IPS DF 6.9 (cell line): Measurements from ENCODE around the gene IQUB.

Experiments used
- DNase-seq: peaks from one replicate; pipeline ENCODE4 v3.0.0-alpha.2; 2013; ENCODE audit warnings: low read depth, low spot score
- H3K27ac ChIP-seq: one replicate; pipeline ENCODE4 v1.5.1; 2013; ENCODE audit warnings: low read length, control low read depth
- H3K27me3 ChIP-seq: 2 replicates; pipeline ENCODE4 v1.6.1; 2013; ENCODE audit warnings: mild to moderate bottlenecking, low read length; ENCODE audit not compliant: control insufficient read depth, insufficient read depth
- H3K36me3 ChIP-seq: 2 replicates; pipeline ENCODE4 v1.6.1; 2013; ENCODE audit warnings: low read length; ENCODE audit not compliant: control insufficient read depth, insufficient read depth
- H3K4me1 ChIP-seq: 2 replicates; pipeline ENCODE4 v1.6.1; 2013; ENCODE audit warnings: low read length; ENCODE audit not compliant: control insufficient read depth, insufficient read depth
- H3K4me3 ChIP-seq: 2 replicates; pipeline ENCODE4 v1.5.1; 2013; ENCODE audit warnings: mild to moderate bottlenecking, low read length
- H3K9me3 ChIP-seq: 2 replicates; pipeline ENCODE4 v1.6.1; 2013; ENCODE audit warnings: low read length, inconsistent platforms; ENCODE audit not compliant: control insufficient read depth, insufficient read depth
- WGBS: extraction: QIAGEN DNeasy Blood & Tissue Kit; methylation state at CpG from one replicate; pipeline ENCODE4 v1.1.7; 2013; ENCODE audit warnings: mixed read lengths, missing lambda C conversion rate; ENCODE audit not compliant: insufficient read length, insufficient coverage; 5-methylcytosine and 5-hydroxymethylcytosine counted together

The IQUB gene

DNA sequence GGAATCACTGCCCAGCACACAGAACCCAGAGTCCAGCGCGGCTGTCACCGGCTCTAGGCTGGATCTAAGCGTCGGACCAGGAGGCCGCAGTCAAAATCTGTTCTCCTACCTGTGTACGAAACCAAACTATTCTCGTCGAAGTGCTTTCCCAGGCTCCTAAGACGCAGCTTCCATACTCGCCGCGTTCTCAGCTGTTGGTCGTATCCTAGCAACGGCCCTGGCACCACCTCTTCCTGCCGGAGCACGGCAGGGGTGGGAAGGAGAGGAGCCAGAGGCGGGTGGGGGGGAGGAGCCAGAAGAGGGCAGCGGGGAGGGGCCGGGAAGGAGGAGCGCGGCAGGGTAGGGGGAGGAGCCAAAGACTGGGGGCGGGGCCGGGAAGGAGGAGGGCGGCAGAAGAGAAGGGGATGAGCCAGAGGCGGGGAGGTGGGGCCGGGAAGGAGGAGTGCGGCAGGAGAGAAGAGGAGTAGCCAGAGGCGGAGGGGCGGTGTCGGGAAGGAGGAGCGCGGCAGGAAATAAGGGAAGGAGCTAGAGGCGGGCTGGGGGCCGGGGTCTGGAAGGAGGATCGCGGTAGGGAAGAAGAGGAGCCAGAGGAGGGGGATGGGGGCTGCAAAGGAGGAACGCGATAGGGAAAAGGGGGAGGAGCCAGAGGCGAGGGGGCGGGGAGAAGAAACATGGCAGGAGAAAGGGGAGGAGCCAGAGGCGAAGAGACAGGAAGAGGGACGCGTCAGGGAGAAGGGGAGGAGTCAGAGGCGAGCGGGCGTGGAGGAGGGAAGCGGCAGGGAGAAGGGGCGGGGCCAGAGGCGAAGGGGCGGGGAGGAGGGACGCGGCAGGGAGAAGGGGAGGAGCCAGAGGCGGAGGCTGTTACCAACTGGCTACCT is at the start of gene IQUB:
IQUB (minus strand) TSS at position 213 of the 878 bp plus-strand sequence. CDS start 22,255 bp downstream, outside the sequence.
- no CpG with 5 or more reads among the region's 54 CpGs for WGBS

DNA sequence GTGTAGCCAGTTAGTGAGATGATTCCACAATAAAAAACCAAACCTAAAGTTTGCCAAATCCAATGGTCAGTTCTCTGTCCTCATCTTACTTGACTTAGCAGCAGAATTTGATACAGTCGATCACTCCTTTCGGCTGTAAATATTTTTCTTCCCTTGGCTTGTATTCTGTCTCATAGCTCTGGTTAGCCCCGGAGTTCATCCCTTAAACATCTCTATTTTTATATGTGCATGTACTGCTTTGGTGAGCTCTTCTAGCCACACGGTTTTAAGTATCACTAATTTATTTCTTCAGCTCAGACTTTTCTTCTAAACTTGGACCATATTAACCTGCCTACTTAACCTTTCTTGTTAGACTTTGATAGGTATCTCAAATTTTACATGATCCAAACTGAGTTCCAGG is 49.4 kb upstream of the IQUB start:
- H3K4me1 ChIP-seq: no peaks in the 10 kb centered on the region; the same call in 1 of the 2 replicates
- no peak for DNase-seq
- no peaks in the 10 kb centered on the region for H3K36me3 ChIP-seq
- no peak overlapping the region for H3K27ac ChIP-seq
- H3K4me3 ChIP-seq: no peak overlapping the region
- no peaks in the 10 kb centered on the region for H3K27me3 ChIP-seq
- H3K9me3 ChIP-seq: no peaks in the 10 kb centered on the region
- WGBS: no CpG with 5 or more reads among the region's 4 CpGs

More for the DNA sequence above, at the start of gene IQUB:
- DNase-seq: peak; percentile 92
- H3K4me1 ChIP-seq: no peaks in the 10 kb centered on the region; the same call in 1 of the 2 replicates
- no peaks in the 10 kb centered on the region for H3K36me3 ChIP-seq
- peak within 1 kb of the TSS; percentile 94; the same call in 1 of the 2 replicates for H3K4me3 ChIP-seq
- H3K27ac ChIP-seq: no peak within 1 kb of the TSS
- no peaks in the 10 kb centered on the region for H3K9me3 ChIP-seq
- no peaks in the 10 kb centered on the region for H3K27me3 ChIP-seq

DNA sequence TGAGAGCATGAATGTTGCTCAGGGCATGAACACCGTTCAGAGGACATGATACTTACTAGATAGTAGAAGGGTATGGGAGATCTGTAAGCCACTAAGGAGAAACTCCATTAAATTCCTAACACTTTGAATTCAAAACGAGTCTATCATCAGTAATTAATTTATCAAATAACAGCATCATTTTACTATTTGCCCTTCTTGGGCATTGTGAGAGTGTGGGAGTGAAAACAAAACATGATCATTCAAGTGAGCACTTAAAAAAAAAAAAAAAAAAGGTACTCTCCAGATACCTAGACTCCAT is 46.7 kb upstream of the IQUB start:
- DNase-seq: no peak
- no peaks in the 10 kb centered on the region for H3K36me3 ChIP-seq
- H3K4me3 ChIP-seq: no peak overlapping the region
- H3K9me3 ChIP-seq: no peaks in the 10 kb centered on the region
- no peaks in the 10 kb centered on the region; the same call in 1 of the 2 replicates for H3K4me1 ChIP-seq
- no peak overlapping the region for H3K27ac ChIP-seq
- no CpG with 5 or more reads among the region's 2 CpGs for WGBS
- H3K27me3 ChIP-seq: no peaks in the 10 kb centered on the region

DNA sequence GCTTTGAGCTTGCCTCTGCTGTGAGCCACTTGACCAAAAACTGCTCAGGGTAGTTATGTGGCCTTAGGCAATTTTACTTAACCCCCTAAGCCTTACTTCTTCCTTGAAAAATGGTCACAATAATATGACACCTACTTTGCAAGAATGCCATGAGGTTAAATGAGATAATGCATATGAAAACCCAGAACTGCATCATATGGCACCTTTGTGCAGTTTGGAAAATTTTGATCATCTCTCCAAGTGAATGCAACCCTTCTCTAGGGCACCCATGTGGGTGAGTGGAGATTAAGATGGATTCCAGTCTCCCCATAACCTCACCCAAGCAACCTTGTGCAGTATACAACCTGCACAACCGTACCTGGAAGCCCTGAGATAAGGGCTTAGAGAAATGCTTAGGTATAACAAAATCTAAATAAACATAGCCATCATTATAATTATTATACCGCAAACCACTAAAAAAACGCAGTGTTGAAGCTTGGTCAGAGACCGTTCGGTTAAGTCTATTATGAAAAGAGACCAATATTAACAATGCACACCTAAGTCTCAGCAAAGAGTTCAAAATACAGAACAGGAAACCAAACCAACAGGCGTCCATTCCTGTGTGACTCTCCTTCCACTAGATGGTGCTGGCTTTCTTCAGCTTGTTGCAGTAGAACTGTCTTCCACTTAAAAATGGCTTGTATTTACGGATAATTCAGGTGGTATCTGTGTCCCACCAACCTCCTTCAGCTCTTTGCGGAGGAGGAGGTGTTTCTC is 46.2 kb upstream of the IQUB start:
- DNase-seq: no peak
- Histone ChIP-seq H3K27ac (no peak overlapping the region), H3K4me3 (no peak overlapping the region), H3K36me3 (no peaks in the 10 kb centered on the region), H3K27me3 (no peaks in the 10 kb centered on the region), H3K4me1 (no peaks in the 10 kb centered on the region; the same call in 1 of the 2 replicates), H3K9me3 (no peaks in the 10 kb centered on the region)
- no CpG with 5 or more reads among the region's 8 CpGs for WGBS

DNA sequence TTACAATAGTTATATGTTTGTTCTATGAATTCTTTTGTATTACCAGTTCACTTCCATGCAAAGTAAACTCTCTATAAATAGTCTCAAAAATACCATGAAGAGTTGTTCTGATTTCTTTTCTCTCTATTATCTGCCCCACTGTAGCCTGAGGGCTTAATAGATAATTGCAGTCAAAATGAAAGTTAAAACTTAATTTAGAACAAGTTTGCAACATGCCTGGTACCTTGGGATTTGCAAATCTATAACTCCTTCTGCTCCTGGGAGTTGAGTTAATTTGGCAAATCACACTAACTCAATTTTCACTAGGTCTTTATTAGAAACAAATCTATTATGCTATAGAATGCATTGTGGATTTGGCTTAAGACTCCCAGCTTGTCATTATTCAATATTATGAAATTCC is 45.0 kb upstream of the IQUB start:
- Histone ChIP-seq H3K4me3 (no peak overlapping the region), H3K36me3 (no peaks in the 10 kb centered on the region), H3K27me3 (no peaks in the 10 kb centered on the region), H3K27ac (no peak overlapping the region), H3K9me3 (no peaks in the 10 kb centered on the region), H3K4me1 (no peaks in the 10 kb centered on the region; the same call in 1 of the 2 replicates)
- no peak for DNase-seq

DNA sequence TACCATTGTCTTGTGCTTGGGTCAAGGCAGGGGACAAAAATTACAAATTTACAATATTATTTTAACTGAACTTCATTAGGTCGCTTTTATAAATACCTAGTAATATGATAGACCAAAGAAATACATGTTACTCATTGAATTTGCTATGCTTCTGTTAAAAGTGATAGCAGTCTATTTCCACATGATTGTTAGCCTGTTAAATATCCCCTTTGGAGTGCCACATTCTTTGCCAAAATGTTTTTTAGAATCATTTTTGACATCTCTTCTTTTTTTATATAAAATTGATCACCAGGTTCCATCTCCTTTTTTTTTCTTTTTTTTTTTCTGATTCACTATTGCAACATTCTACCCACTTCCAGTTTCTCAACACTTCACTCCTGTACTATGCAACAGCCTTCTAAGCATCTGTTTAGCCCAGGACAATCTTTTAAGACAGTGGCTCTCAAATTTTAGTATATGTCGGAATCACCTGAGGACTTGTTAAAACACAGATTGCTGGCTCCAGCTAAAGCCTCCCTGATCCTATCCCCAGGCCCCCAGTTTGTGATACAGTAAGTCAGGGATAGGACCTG is 39.6 kb upstream of the IQUB start:
- Histone ChIP-seq H3K4me3 (no peak overlapping the region), H3K27ac (no peak overlapping the region), H3K4me1 (no peaks in the 10 kb centered on the region), H3K36me3 (no peaks in the 10 kb centered on the region), H3K9me3 (no peaks in the 10 kb centered on the region), H3K27me3 (no peaks in the 10 kb centered on the region)
- DNase-seq: no peak
- WGBS: no CpG with 5 or more reads among the region's 2 CpGs

DNA sequence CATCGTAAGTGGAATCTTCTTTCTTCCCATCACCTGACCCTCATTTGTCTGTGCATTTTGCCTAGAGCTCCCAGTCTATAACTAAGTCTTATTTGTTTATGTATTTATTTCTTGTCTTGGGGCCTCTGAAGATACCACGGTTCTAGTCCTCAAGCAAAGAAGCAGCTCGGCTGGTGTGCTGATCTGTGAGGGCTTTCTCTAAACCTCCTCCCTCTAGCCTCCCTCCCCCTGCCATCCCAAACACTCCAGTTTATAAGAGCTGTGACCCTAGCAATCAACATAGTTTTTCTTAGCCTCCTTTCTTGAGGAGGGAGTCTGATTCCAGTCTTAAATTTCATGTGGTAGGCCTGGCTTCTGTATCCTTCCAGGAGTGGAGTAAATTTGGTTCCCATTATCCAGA is 38.9 kb upstream of the IQUB start:
- no peak overlapping the region for H3K27ac ChIP-seq
- no peak overlapping the region for H3K4me3 ChIP-seq
- no peaks in the 10 kb centered on the region for H3K36me3 ChIP-seq
- H3K9me3 ChIP-seq: no peaks in the 10 kb centered on the region
- no peaks in the 10 kb centered on the region for H3K4me1 ChIP-seq
- H3K27me3 ChIP-seq: no peaks in the 10 kb centered on the region
- WGBS: no CpG with 5 or more reads among the region's 3 CpGs
- no peak for DNase-seq

DNA sequence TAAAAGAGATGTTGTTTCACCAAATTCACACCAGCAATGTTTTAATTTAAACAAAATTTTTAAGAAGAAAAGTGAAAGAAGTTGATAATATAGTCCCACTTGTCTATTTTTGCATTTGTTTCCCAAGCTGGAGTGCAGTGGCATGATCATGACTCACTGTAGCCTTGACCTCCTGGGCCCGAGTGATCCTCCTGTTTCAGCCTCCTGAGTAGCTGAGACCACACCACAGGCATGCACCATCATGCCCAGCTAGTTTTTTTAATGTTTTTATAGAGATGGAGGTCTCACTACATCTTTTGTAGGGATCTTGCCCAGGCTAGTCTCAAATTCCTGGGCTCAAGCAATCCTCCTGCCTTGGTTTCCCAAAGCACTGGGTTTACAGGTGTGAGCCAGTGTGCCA is 37.3 kb upstream of the IQUB start:
- Histone ChIP-seq H3K4me1 (no peaks in the 10 kb centered on the region), H3K27ac (no peak overlapping the region), H3K9me3 (no peaks in the 10 kb centered on the region), H3K36me3 (no peaks in the 10 kb centered on the region), H3K27me3 (no peaks in the 10 kb centered on the region), H3K4me3 (no peak overlapping the region)
- DNase-seq: no peak
- no CpG with 5 or more reads among the region's 1 CpG for WGBS

DNA sequence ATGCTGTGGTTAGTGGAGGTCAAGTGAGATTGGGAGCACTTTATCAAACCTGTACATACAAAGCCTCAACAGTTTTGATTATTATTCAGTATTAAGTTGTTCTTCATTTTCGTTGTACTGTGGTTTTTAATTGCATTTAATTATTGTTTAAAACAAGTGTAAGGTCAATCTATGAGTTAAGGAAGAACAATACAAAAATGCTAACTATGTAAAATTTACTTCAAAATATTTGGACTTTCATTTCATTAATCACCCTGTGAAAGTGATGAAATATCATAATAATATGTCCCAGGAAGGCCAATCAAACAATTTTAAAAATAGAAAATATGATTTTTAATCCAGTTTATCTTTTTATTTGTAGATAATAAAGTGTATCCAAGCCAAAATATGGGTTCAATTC is 36.8 kb upstream of the IQUB start:
- H3K9me3 ChIP-seq: no peaks in the 10 kb centered on the region
- H3K4me3 ChIP-seq: no peak overlapping the region
- H3K27ac ChIP-seq: no peak overlapping the region
- DNase-seq: no peak
- no CpG with 5 or more reads among the region's 1 CpG for WGBS
- H3K4me1 ChIP-seq: no peaks in the 10 kb centered on the region
- H3K27me3 ChIP-seq: no peaks in the 10 kb centered on the region
- no peaks in the 10 kb centered on the region for H3K36me3 ChIP-seq

DNA sequence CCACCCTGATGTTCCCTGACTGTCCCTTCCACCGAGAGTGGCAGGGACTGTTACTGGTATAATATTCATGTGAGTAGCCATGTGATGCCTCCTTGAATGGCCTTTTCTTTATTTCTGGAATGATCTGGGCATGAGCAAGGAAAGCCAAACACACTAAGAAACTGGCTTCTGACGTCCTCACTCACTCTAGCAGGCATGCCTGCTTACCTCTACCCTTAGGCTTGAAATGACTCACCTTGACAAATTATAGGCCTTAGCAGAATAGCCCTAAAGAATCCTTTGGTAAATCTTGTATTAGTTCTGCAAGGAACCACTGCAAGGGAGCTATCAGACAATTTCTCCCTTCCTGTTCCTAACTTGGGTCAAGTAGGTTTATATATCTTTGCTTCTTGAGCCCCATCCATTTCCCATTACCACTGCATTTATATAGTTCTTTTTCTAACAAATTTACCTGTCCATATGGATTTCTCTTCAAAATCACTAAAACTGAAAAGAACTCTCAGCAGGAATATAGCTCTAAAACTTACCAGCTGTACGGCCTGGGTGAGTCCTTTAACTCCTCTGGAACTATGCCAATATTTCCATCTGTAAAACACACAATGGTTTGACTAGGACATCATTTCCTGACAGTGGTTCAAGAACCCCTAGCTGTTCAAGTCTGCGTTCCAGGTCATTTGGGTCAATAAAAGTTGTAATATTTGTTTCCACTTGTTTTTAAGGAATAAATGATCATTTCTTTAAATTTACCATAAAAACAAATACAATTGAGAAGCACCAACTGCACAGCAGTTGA is 36.2 kb upstream of the IQUB start:
- Histone ChIP-seq H3K4me1 (no peaks in the 10 kb centered on the region), H3K9me3 (no peaks in the 10 kb centered on the region), H3K27me3 (no peaks in the 10 kb centered on the region), H3K36me3 (no peaks in the 10 kb centered on the region), H3K4me3 (no peak overlapping the region), H3K27ac (no peak overlapping the region)
- no peak for DNase-seq
- WGBS: no CpG with 5 or more reads among the region's 4 CpGs
